Measurements from ENCODE around the gene ALPK3.

DNA sequence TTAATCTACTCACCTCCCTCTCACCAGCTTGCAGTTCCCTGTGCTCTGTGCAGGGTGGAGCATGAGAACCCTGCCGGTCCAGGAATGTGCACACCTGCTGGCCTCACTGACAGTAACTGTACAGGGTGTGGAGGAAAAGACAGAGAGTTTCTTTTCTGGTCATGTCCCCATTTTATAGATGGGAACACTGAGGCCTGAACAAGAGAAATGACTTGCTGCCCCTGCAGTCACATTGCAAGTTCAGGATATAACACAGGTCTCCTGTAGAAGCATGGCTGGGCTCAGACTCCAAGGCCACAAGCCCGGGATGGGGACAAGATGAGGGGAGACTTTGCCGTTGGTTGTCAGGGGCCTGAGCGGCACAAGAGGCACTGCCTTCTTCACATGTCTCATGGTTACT is 90.6 kb downstream of the ALPK3 start:
- TF ChIP-seq, protein P1, sequence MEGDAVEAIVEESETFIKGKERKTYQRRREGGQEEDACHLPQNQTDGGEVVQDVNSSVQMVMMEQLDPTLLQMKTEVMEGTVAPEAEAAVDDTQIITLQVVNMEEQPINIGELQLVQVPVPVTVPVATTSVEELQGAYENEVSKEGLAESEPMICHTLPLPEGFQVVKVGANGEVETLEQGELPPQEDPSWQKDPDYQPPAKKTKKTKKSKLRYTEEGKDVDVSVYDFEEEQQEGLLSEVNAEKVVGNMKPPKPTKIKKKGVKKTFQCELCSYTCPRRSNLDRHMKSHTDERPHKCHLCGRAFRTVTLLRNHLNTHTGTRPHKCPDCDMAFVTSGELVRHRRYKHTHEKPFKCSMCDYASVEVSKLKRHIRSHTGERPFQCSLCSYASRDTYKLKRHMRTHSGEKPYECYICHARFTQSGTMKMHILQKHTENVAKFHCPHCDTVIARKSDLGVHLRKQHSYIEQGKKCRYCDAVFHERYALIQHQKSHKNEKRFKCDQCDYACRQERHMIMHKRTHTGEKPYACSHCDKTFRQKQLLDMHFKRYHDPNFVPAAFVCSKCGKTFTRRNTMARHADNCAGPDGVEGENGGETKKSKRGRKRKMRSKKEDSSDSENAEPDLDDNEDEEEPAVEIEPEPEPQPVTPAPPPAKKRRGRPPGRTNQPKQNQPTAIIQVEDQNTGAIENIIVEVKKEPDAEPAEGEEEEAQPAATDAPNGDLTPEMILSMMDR (IDR thresholded peaks at IDR 0.05) = no peak
- TF ChIP-seq POLR2A (IDR thresholded peaks at IDR 0.05) = no peak
- no peak for TF ChIP-seq POLR2AphosphoS5 (IDR thresholded peaks at IDR 0.05)

Data from gastroesophageal sphincter (tissue), 3 donors.